Trophoblast cell (in vitro differentiated cells and primary cell): ENCODE data around the gene DEFB129.

ENCODE experiments used
- DNase-seq, 2 donors: peaks; one replicate each; pipeline ENCODE4 v3.0.0-alpha.2; 2016
- H2AFZ ChIP-seq: 2 replicates; pipeline ENCODE4 v1.6.1; 2013; ENCODE audit warnings: low read length, moderate library complexity, mild to moderate bottlenecking; ENCODE audit not compliant: insufficient read depth, poor library complexity
- H2AK5ac ChIP-seq: 2 replicates; pipeline ENCODE4 v1.6.1; 2013; ENCODE audit warnings: mild to moderate bottlenecking, low read length
- H2BK120ac ChIP-seq: 2 replicates; pipeline ENCODE4 v1.6.1; 2013; ENCODE audit warnings: low read length, mild to moderate bottlenecking, moderate library complexity; ENCODE audit not compliant: insufficient read depth, poor library complexity
- H2BK12ac ChIP-seq: 2 replicates; pipeline ENCODE4 v1.6.1; 2013; ENCODE audit warnings: mild to moderate bottlenecking, low read length, moderate library complexity
- H2BK5ac ChIP-seq: 2 replicates; pipeline ENCODE4 v1.6.1; 2013; ENCODE audit warnings: low read length, low read depth, moderate library complexity, mild to moderate bottlenecking; ENCODE audit not compliant: poor library complexity
- H3K14ac ChIP-seq: 2 replicates; pipeline ENCODE4 v1.6.1; 2013; ENCODE audit warnings: mild to moderate bottlenecking, low read length
- H3K18ac ChIP-seq: 2 replicates; pipeline ENCODE4 v1.6.1; 2013; ENCODE audit warnings: mild to moderate bottlenecking, low read length
- H3K23ac ChIP-seq: 2 replicates; pipeline ENCODE4 v1.6.1; 2013; ENCODE audit warnings: low read length
- H3K27ac ChIP-seq: 2 replicates; pipeline ENCODE4 v1.5.1; 2013; ENCODE audit warnings: low read depth, mild to moderate bottlenecking, inconsistent platforms, low read length, moderate library complexity
- H3K27me3 ChIP-seq: 2 replicates; pipeline ENCODE4 v1.6.1; 2013; ENCODE audit warnings: inconsistent platforms, mild to moderate bottlenecking, low read length, moderate library complexity; ENCODE audit not compliant: insufficient read depth
- H3K36me3 ChIP-seq, 2 experiments: 1 replicate in 1 of 2; 2 replicates in 1 of 2; pipeline ENCODE4 v1.6.1; 2013; ENCODE audit warnings: low read length in 2 of 2, mild to moderate bottlenecking in 2 of 2, moderate library complexity in 1 of 2; ENCODE audit not compliant: insufficient read depth in 2 of 2, control insufficient read depth in 1 of 2
- H3K4ac ChIP-seq: 2 replicates; pipeline ENCODE4 v1.6.1; 2013; ENCODE audit warnings: low read depth, mild to moderate bottlenecking, low read length, moderate library complexity
- H3K4me1 ChIP-seq, 2 experiments: 1 replicate in 1 of 2; 2 replicates in 1 of 2; pipeline ENCODE4 v1.6.1; 2013; ENCODE audit warnings: low read length in 2 of 2, mild to moderate bottlenecking in 2 of 2, moderate library complexity in 1 of 2; ENCODE audit not compliant: insufficient read depth in 2 of 2, control insufficient read depth in 1 of 2
- H3K4me2 ChIP-seq: 2 replicates; pipeline ENCODE4 v1.6.1; 2013; ENCODE audit warnings: inconsistent platforms, mild to moderate bottlenecking, low read length, moderate library complexity
- H3K4me3 ChIP-seq: 2 replicates; pipeline ENCODE4 v1.5.1; 2013; ENCODE audit warnings: mild to moderate bottlenecking, low read depth, low read length, inconsistent platforms
- H3K79me1 ChIP-seq: one replicate; pipeline ENCODE4 v1.6.1; 2013; ENCODE audit warnings: low read length
- H3K79me2 ChIP-seq: 2 replicates; pipeline ENCODE4 v1.6.1; 2013; ENCODE audit warnings: low read length, mild to moderate bottlenecking; ENCODE audit not compliant: control insufficient read depth, insufficient read depth, poor library complexity
- H3K9ac ChIP-seq: 2 replicates; pipeline ENCODE4 v1.6.1; 2013; ENCODE audit warnings: mild to moderate bottlenecking, low read length
- H3K9me3 ChIP-seq: 2 replicates; pipeline ENCODE4 v1.6.1; 2013; ENCODE audit warnings: low read depth, mild to moderate bottlenecking, control low read depth, inconsistent platforms, low read length; ENCODE audit not compliant: insufficient read depth
- H4K12ac ChIP-seq: 2 replicates; pipeline ENCODE4 v1.6.1; 2013; ENCODE audit warnings: low read depth, mild to moderate bottlenecking, low read length, moderate library complexity
- H4K8ac ChIP-seq: 2 replicates; pipeline ENCODE4 v1.6.1; 2013; ENCODE audit warnings: low read depth, mild to moderate bottlenecking, low read length, moderate library complexity
- H4K91ac ChIP-seq: one replicate; pipeline ENCODE4 v1.6.1; 2013; ENCODE audit warnings: low read depth, mild to moderate bottlenecking, low read length, moderate library complexity
- WGBS: extraction: QIAGEN DNeasy Blood & Tissue Kit; methylation state at CpG from one replicate; pipeline ENCODE4 v1.1.7; 2013; ENCODE audit warnings: missing lambda C conversion rate; ENCODE audit not compliant: insufficient read length, insufficient coverage; ENCODE audit errors: extremely low coverage; 5-methylcytosine and 5-hydroxymethylcytosine counted together

DEFB129 gene

DNA sequence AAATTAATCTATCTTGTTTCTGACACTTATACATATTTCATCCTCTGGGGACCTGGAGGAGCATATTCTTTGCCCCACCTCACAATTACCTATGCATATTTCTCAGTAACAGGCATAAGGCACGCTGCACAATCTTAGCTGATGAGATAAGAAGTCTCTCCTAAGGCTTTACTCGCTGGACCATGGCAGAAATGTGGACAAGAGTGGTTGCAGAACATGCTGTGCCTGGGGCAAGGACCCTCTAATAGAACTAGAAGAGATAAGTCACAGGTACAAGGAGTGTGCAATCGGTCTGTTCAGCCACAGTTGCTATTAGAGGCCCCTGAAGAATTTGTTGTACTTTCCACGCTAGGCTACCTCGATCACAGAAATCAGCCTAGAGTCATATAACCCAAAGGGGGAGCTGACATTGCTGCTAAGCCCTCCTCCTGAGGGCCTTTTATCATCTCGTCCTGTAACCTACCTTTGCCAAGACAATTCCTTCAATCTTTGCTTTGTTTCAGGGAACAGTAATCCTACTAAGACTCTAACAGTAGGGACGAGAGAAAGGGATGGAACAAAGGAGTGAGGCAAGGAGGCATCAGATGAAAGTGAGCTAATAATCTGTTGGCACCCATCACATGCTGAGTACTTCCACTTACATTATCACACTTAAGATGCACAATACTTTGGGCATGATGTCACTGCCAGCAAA lies 16.1 kb upstream of the DEFB129 start:
- no peak overlapping the region for H3K4me2 ChIP-seq
- no peak overlapping the region for H2BK5ac ChIP-seq
- no peak overlapping the region for H2BK120ac ChIP-seq
- H3K14ac ChIP-seq = no peak overlapping the region
- no peak overlapping the region for H2AK5ac ChIP-seq
- no peak overlapping the region for H3K27ac ChIP-seq
- no peak overlapping the region for H2AFZ ChIP-seq
- no peaks in the 10 kb centered on the region for H3K79me1 ChIP-seq
- H4K12ac ChIP-seq = no peak overlapping the region
- DNase-seq = no peak
- H4K8ac ChIP-seq = no peak overlapping the region
- no peaks in the 10 kb centered on the region for H3K4me1 ChIP-seq
- H3K9ac ChIP-seq = no peak overlapping the region
- no peaks in the 10 kb centered on the region for H3K36me3 ChIP-seq
- no peak overlapping the region for H2BK12ac ChIP-seq
- H4K91ac ChIP-seq = no peak overlapping the region
- H3K4me3 ChIP-seq = no peak overlapping the region
- no CpG with 5 or more reads among the region's 7 CpGs for WGBS
- H3K23ac ChIP-seq = no peak overlapping the region
- no peak overlapping the region for H3K4ac ChIP-seq
- peaks cover 4% of the 10 kb centered on the region for H3K9me3 ChIP-seq
- H3K18ac ChIP-seq = no peak overlapping the region
- H3K27me3 ChIP-seq = no peaks in the 10 kb centered on the region
- no peaks in the 10 kb centered on the region for H3K79me2 ChIP-seq

DNA sequence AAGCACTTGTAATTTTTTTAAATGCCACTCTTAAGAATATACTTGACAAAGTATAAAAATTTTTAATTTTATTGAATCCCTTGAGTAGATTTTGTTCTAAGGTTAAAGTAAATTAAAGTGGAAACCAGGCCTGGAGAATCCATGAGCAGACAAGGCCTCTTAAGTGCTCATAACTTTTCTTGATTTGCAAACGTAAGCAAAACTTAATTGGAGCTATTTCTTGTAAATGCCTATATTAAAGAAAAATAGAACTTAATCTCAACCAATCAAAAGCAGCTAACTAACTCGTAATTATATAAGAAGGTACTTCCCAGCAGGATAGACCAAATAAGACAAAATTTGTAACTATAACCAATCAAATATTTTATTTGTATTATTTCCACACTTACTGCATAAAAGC lies 12.7 kb upstream of the DEFB129 start:
- Histone ChIP-seq H3K9me3 (peaks cover 2% of the 10 kb centered on the region), H4K12ac (no peak overlapping the region), H2BK12ac (no peak overlapping the region), H4K8ac (no peak overlapping the region), H3K79me1 (no peaks in the 10 kb centered on the region), H3K23ac (no peak overlapping the region), H3K14ac (no peak overlapping the region), H3K9ac (no peak overlapping the region), H2BK5ac (no peak overlapping the region), H3K4ac (no peak overlapping the region), H3K27ac (no peak overlapping the region), H4K91ac (no peak overlapping the region), H3K4me3 (no peak overlapping the region), H3K27me3 (no peaks in the 10 kb centered on the region), H2AFZ (no peak overlapping the region), H2BK120ac (no peak overlapping the region), H3K4me2 (no peak overlapping the region), H3K36me3 (no peaks in the 10 kb centered on the region), H2AK5ac (no peak overlapping the region), H3K18ac (no peak overlapping the region), H3K79me2 (no peaks in the 10 kb centered on the region), H3K4me1 (no peaks in the 10 kb centered on the region)
- DNase-seq = no peak
- WGBS = no CpG with 5 or more reads among the region's 2 CpGs

DNA sequence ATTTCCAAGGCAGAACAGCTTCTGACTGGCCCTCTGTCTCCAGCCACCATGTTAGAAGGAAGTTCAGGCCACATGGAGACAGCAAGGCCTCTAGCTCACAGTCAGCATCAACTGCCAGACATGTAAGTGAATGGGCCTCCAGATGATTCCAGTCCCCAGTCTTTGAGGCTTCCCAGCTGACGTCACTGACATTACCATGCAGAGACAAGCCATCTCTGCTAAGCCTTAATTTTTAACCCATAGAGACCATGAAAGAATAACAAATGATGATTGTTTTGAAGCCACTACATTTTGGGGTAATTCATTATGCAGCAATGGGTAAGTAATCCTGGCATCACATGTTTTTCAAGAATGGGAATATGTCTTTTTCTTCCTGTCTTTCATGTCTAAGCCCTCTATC lies 11.3 kb upstream of the DEFB129 start:
- Histone ChIP-seq H3K4ac (no peak overlapping the region), H3K9ac (no peak overlapping the region), H2AK5ac (no peak overlapping the region), H4K12ac (no peak overlapping the region), H2AFZ (no peak overlapping the region), H3K23ac (no peak overlapping the region), H3K4me1 (no peaks in the 10 kb centered on the region), H3K18ac (no peak overlapping the region), H3K4me3 (no peak overlapping the region), H3K36me3 (no peaks in the 10 kb centered on the region), H3K27ac (no peak overlapping the region), H2BK5ac (no peak overlapping the region), H3K14ac (no peak overlapping the region), H4K91ac (no peak overlapping the region), H2BK120ac (no peak overlapping the region), H3K27me3 (no peaks in the 10 kb centered on the region), H3K4me2 (no peak overlapping the region), H3K79me1 (no peaks in the 10 kb centered on the region), H2BK12ac (no peak overlapping the region), H3K9me3 (no peaks in the 10 kb centered on the region), H3K79me2 (no peaks in the 10 kb centered on the region), H4K8ac (no peak overlapping the region)
- DNase-seq = no peak
- WGBS = no CpG with 5 or more reads among the region's 1 CpG

DNA sequence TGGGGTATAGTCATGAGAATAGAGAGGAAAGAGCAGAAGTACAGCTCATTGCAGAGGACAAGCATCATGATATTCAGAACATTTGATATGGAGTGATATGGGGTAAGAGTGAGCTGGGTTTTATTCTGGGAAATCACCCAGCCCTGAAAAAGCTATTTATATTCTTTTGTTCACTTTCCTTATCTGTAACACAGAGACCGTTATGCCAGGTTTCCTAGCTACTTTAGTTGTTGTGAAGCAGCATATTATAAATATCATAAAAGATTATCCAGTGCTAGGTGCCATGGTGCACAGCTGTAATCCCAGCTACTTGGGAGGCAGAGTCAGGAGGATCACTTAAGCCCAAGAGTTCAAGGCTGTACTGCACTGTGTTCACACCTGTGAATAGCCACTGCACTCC lies 9.8 kb upstream of the DEFB129 start:
- Histone ChIP-seq H2BK5ac (no peak overlapping the region), H3K79me1 (no peaks in the 10 kb centered on the region), H3K18ac (no peak overlapping the region), H2BK12ac (no peak overlapping the region), H2BK120ac (no peak overlapping the region), H3K9me3 (no peaks in the 10 kb centered on the region), H2AK5ac (no peak overlapping the region), H3K27me3 (no peaks in the 10 kb centered on the region), H3K4me3 (no peak overlapping the region), H3K9ac (no peak overlapping the region), H3K27ac (no peak overlapping the region), H3K36me3 (no peaks in the 10 kb centered on the region), H3K23ac (no peak overlapping the region), H2AFZ (no peak overlapping the region), H4K12ac (no peak overlapping the region), H3K14ac (no peak overlapping the region), H4K91ac (no peak overlapping the region), H3K4me2 (no peak overlapping the region), H3K79me2 (no peaks in the 10 kb centered on the region), H4K8ac (no peak overlapping the region), H3K4me1 (no peaks in the 10 kb centered on the region), H3K4ac (no peak overlapping the region)
- WGBS = no CpG with 5 or more reads among the region's 1 CpG
- no peak for DNase-seq
